ENCODE results near the gene WNT10A. TPM values are rescaled to one million over a fixed set of nuclear protein-coding genes. Genes with fewer than 3 reads are reported as not detected.

WNT10A gene
- total and polyA plus RNA-seq, 2 donors (not counting 1 experiment from before 2014, with no cell fraction given) = 15.2 to 36.6 TPM

GRCh38 chr2:218884519-218884918 lies 3.9 kb downstream of the WNT10A start:
- ChIA-PET CTCF (interaction anchor here (1.0 to 23.0 kb wide), 3 partner anchors 6 to 35 kb away, joined by 4 to 1627 read pairs (median 1627); partner anchors contain the start of gene WNT10A), POLR2A (interaction anchor here (15.0 kb wide), 1 partner anchor 11 kb away, joined by 490 read pairs; no protein-coding TSS in a partner anchor)
- H3K27me3 Mint-ChIP-seq = no peaks in the 10 kb centered on the region
- Histone ChIP-seq H3K9ac (ENCODE audit: low read length) (no peak overlapping the region), H3K4me2 (replicated peaks; ENCODE audit: low read depth, low read length, poor library complexity, severe bottlenecking) (peak overlapping the region; percentile 92), H3K4me1 (ENCODE audit: control insufficient read depth in 2 of 2, insufficient read depth in 2 of 2, low read length in 2 of 2) (peaks cover 58 to 68% of the 10 kb centered on the region in 2 donors), H3K27me3 (replicated peaks in 1 of 4; ENCODE audit: control extremely low read depth in 1 of 4, control insufficient read depth in 3 of 4, insufficient read depth in 4 of 4, low read length in 3 of 4) (no peaks in the 10 kb centered on the region), H4K20me1 (ENCODE audit: control insufficient read depth, insufficient read depth, low read length, poor library complexity, severe bottlenecking) (no peaks in the 10 kb centered on the region), H2AFZ (ENCODE audit: insufficient read depth, low read depth, low read length, poor library complexity, severe bottlenecking) (no peak overlapping the region), H3K79me2 (ENCODE audit: control insufficient read depth, insufficient read depth, low read length) (peaks cover 4% of the 10 kb centered on the region), H3K36me3 (replicated peaks in 1 of 2; ENCODE audit: control extremely low read depth in 1 of 2, control insufficient read depth in 1 of 2, extremely low read depth in 1 of 2, insufficient read depth in 2 of 2, low read length in 1 of 2) (no peaks in the 10 kb centered on the region), H3K27ac (ENCODE audit: low read length in 2 of 2) (no peak overlapping the region), H3K4me3 (ENCODE audit: control extremely low read depth in 1 of 5, extremely low read depth in 1 of 5, insufficient read depth in 1 of 5, low read depth in 2 of 5, low read length in 4 of 5) (no peak overlapping the region), H3K9me3 (ENCODE audit: control extremely low read depth in 1 of 3, control insufficient read depth in 2 of 3, insufficient read depth in 1 of 3, low read length in 2 of 3) (no peaks in the 10 kb centered on the region)
- peaks cover 71% of the 10 kb centered on the region for H3K4me1 Mint-ChIP-seq
- ATAC-seq (ENCODE audit: low read depth) (no peak), DNase-seq (no peak)
- no peak for TF ChIP-seq EZH2 (IDR thresholded peaks at IDR 0.05; ENCODE audit: borderline replicate concordance, insufficient read depth, low read depth, low read length, poor library complexity, severe bottlenecking)
- TF ChIP-seq CTCF (IDR thresholded peaks at IDR 0.05) = no peak
- no CpG with 5 or more reads among the region's 2 CpGs for WGBS (ENCODE audit: insufficient coverage)
- peak overlapping the region; percentile 80 for H3K27ac Mint-ChIP-seq
- H3K4me3 Mint-ChIP-seq = peak overlapping the region; percentile 73
- intact Hi-C loops (cut with micrococcal nuclease) = loop anchor here (5.0 kb wide), 2 partner anchors 487 to 592 kb away; partner anchors contain the start of genes CTDSP1 and TMBIM1
- H3K9me3 Mint-ChIP-seq (ENCODE audit: insufficient read depth) = no peaks in the 10 kb centered on the region
